MCF 10A (cell line): ENCODE data around the gene KCNIP2. TPM values are rescaled to one million over a fixed set of nuclear protein-coding genes. Genes with fewer than 3 reads are reported as not detected.

Experiments used
- BruUV-seq: library from RNA; stranded (reverse); fragments of 400-500 nt; replicated peaks from 2 replicates; lab custom pipeline; 2021; lab: Mats Ljungman, UMichigan
- CTCF ChIA-PET: fragments of 300-600 bp; sonication (Branson Sonifier 250); formaldehyde crosslinking; extraction: SDS; loops from one replicate; lab custom pipeline; 2021; ENCODE audit warnings: antibody characterized with exemption, inconsistent platforms; lab: Yijun Ruan, JAX
- POLR2A ChIA-PET: fragments of 300-600, 350-650 bp; sonication (Branson Sonifier 250); formaldehyde crosslinking; extraction: SDS; loops from one replicate; lab custom pipeline; 2020; ENCODE audit warnings: antibody characterized with exemption, inconsistent platforms; lab: Yijun Ruan, JAX
- DNase-seq: peaks from one replicate; pipeline ENCODE4 v3.0.0-alpha.2; 2018; ENCODE audit not compliant: unreplicated experiment
- H3K27ac Mint-ChIP-seq: one replicate; pipeline ENCODE4 v1.8.0; 2022; ENCODE audit warnings: mild to moderate bottlenecking, low read depth, mixed read lengths; ENCODE audit not compliant: unreplicated experiment
- H3K27me3 Mint-ChIP-seq: one replicate; pipeline ENCODE4 v1.8.0; 2022; ENCODE audit warnings: mixed read lengths; ENCODE audit not compliant: insufficient read depth, unreplicated experiment
- H3K36me3 Mint-ChIP-seq: one replicate; pipeline ENCODE4 v1.8.0; 2022; ENCODE audit warnings: mild to moderate bottlenecking, moderate library complexity, mixed read lengths; ENCODE audit not compliant: insufficient read depth, unreplicated experiment
- H3K4me1 Mint-ChIP-seq: one replicate; pipeline ENCODE4 v1.8.0; 2022; ENCODE audit warnings: mixed read lengths; ENCODE audit not compliant: insufficient read depth, unreplicated experiment
- H3K4me3 Mint-ChIP-seq: one replicate; pipeline ENCODE4 v1.8.0; 2022; ENCODE audit warnings: mild to moderate bottlenecking, moderate library complexity, mixed read lengths; ENCODE audit not compliant: unreplicated experiment
- H3K9me3 Mint-ChIP-seq: one replicate; pipeline ENCODE4 v1.8.0; 2022; ENCODE audit warnings: mixed read lengths; ENCODE audit not compliant: unreplicated experiment
- CTCF ChIP-seq: fragments of 200-600 bp; IDR thresholded peaks from one replicate; pipeline ENCODE4 v1.8.0; 2022; ENCODE audit warnings: antibody characterized with exemption, mild to moderate bottlenecking; ENCODE audit not compliant: unreplicated experiment
- intact Hi-C: fragments of 100-400 bp; cut with micrococcal nuclease; formaldehyde crosslinking; loops from 2 replicates; pipeline ENCODE4 v1.14.1; 2022
- total RNA-seq: library from RNA; stranded (reverse); gene quantifications from 2 replicates; pipeline ENCODE4 v1.2.3, GENCODE V29; 2022

KCNIP2 gene
- total RNA-seq, 1 experiment from 2014 or later: 2.1 TPM

DNA sequence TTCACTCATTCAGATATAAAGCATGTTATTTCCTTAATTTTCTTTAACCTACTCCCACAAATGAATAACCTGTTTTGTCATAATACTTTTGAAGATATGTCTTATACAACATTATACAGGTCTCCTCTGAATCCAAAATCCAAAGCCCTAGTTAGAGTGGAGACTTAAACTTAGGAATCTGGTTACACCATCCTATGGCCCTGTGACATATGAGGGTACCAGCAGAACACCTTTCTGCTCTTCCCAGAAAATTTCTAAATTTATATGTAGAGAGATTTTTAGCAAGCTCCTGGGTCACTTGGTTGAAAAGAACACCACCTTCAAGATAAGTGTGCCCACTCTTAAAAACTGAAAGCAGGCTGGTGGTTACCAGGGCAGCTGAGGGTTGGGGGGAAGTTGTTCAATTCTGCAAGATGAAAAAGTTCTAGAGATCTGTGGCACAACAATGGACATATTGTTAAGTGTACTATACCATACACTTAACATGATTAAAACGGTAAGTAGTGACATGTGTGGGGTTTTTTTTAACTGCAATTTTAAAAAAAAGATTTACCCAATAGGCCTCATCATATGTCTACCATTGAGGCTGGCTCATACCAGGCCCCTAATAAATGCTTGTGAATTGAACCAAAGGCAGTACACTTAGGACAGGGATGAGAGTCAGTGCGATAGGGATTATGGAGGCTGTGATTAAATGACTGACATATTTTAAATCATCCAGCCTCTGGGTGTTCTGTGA is 37.6 kb upstream of the KCNIP2 start:
- no peak overlapping the region for H3K4me3 Mint-ChIP-seq
- no peaks in the 10 kb centered on the region for H3K9me3 Mint-ChIP-seq
- H3K27ac Mint-ChIP-seq: no peak overlapping the region
- intact Hi-C loops: no loop called here
- DNase-seq: no peak
- peaks cover 26% of the 10 kb centered on the region for H3K36me3 Mint-ChIP-seq
- no peaks in the 10 kb centered on the region for H3K27me3 Mint-ChIP-seq
- TF ChIP-seq CTCF: no peak
- H3K4me1 Mint-ChIP-seq: peaks cover 6% of the 10 kb centered on the region
- BruUV-seq: no TSS peak
- ChIA-PET POLR2A (interaction anchor here (1.2 kb wide), 1 partner anchor 10 kb away, joined by 3 read pairs; no protein-coding TSS in a partner anchor), CTCF (interaction anchor here (0.7 to 1.9 kb wide), 3 partner anchors 22 to 192 kb away, joined by 3 to 7 read pairs (median 7); no protein-coding TSS in a partner anchor)

- ChIA-PET CTCF (interaction anchor here (1.0 to 2.8 kb wide), 4 partner anchors 9 to 193 kb away, joined by 4 to 25 read pairs (median 7); no protein-coding TSS in a partner anchor), POLR2A (interaction anchor here (0.7 to 1.2 kb wide), 2 partner anchors 9 kb away, joined by 3 read pairs; no protein-coding TSS in a partner anchor)
- peaks cover 6% of the 10 kb centered on the region for H3K4me1 Mint-ChIP-seq
- no peaks in the 10 kb centered on the region for H3K9me3 Mint-ChIP-seq
- peaks cover 21% of the 10 kb centered on the region for H3K36me3 Mint-ChIP-seq
- no peak for TF ChIP-seq CTCF
- intact Hi-C loops: no loop called here
- no TSS peak for BruUV-seq
- H3K27me3 Mint-ChIP-seq: no peaks in the 10 kb centered on the region
- H3K4me3 Mint-ChIP-seq: no peak overlapping the region
- no peak overlapping the region for H3K27ac Mint-ChIP-seq
- DNase-seq: no peak
Observed at GRCh38 chr10:101880232-101880573, 36.6 kb upstream of the KCNIP2 start.

DNA sequence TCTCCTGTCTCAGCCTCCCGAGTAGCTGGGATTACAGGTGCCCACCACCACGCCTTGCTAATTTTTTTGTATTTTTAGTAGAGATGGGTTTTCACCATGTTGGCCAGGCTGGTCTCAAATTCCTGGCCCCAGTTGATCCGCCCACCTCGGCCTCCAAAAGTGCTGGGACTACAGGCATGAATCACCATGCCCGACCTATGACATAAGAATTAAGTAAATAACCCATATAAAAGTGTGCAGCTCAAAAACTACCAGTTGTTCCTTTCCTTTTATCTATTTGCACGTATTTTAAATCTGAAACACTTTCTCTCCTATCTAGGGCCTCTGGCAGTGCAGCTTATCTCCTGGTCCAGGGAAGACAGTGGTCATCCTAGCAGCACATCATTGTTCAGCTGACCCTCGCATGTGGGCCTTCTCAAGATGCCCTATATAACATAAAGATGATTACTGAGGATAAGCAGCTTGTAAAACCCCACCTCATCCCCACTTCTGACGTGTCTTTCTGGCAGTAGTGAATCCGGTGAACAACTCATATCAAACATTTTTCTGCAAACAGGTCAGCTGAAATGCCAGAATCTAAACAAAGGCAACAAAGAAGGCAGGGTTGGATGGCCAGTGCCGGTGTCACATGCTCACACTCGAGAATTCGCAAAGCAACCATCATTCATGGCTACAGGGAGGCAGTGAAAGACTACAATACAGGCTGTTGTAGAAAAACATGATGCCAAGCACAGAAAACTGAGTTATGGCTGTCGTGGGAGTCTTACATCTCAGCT is 36.0 kb upstream of the KCNIP2 start:
- H3K27ac Mint-ChIP-seq: no peak overlapping the region
- POLR2A ChIA-PET: interaction anchor here (0.7 to 1.2 kb wide), 3 partner anchors 8 to 186 kb away, joined by 3 read pairs; partner anchors contain the start of gene HPS6
- CTCF ChIA-PET: interaction anchor here (0.7 to 2.8 kb wide), 10 partner anchors 9 to 262 kb away, joined by 3 to 25 read pairs (median 4); no protein-coding TSS in a partner anchor

More for the DNA sequence above, 36.0 kb upstream of the KCNIP2 start:
- no peaks in the 10 kb centered on the region for H3K9me3 Mint-ChIP-seq
- H3K36me3 Mint-ChIP-seq: peaks cover 19% of the 10 kb centered on the region
- no peak for TF ChIP-seq CTCF
- BruUV-seq: no TSS peak
- intact Hi-C loops: no loop called here
- peaks cover 6% of the 10 kb centered on the region for H3K4me1 Mint-ChIP-seq
- DNase-seq: peak; percentile 53
- no peaks in the 10 kb centered on the region for H3K27me3 Mint-ChIP-seq
- H3K4me3 Mint-ChIP-seq: no peak overlapping the region
